SJSA1 (cell line): ENCODE measurements around the gene SYNGR4. TPM values are rescaled to one million over a fixed set of nuclear protein-coding genes. Genes with fewer than 3 reads are reported as not detected.

ENCODE experiments used
- DNase-seq, 2 experiments: peaks; one replicate each; pipeline ENCODE4 v3.0.0-alpha.2; 2015 to 2020; ENCODE audit warnings: low spot score in 2 of 2, low read depth in 1 of 2
- H3K27ac ChIP-seq: fragments of 250-450 bp; sonication (Bioruptor Pico); 2 replicates; pipeline ENCODE4 v1.5.1; 2020; ENCODE audit warnings: mild to moderate bottlenecking, moderate library complexity
- H3K27me3 ChIP-seq: fragments of 250-450 bp; sonication (Bioruptor Pico); replicated peaks from 2 replicates; pipeline ENCODE4 v1.5.1; 2020; ENCODE audit warnings: mild to moderate bottlenecking, moderate library complexity
- H3K36me3 ChIP-seq: fragments of 250-450 bp; sonication (Bioruptor Pico); 2 replicates; pipeline ENCODE4 v1.5.1; 2020; ENCODE audit warnings: mild to moderate bottlenecking
- H3K4me1 ChIP-seq: fragments of 250-450 bp; sonication (Bioruptor Pico); replicated peaks from 2 replicates; pipeline ENCODE4 v1.6.1; 2021; ENCODE audit warnings: mild to moderate bottlenecking
- H3K4me3 ChIP-seq: fragments of 250-450 bp; sonication (Bioruptor Pico); 2 replicates; pipeline ENCODE4 v1.5.1; 2020; ENCODE audit warnings: mild to moderate bottlenecking
- H3K9me3 ChIP-seq: fragments of 250-450 bp; sonication (Bioruptor Pico); replicated peaks from 2 replicates; pipeline ENCODE4 v1.5.1; 2020; ENCODE audit warnings: mild to moderate bottlenecking
- total RNA-seq: library from RNA; depleted of rRNA; stranded (reverse); fragments of >200 nt; shearing (Covaris generic); gene quantifications from 2 replicates; pipeline ENCODE4 v1.2.3, GENCODE V29; 2014

SYNGR4 gene
- total RNA-seq, 1 experiment from 2014 or later, result not detected

DNA sequence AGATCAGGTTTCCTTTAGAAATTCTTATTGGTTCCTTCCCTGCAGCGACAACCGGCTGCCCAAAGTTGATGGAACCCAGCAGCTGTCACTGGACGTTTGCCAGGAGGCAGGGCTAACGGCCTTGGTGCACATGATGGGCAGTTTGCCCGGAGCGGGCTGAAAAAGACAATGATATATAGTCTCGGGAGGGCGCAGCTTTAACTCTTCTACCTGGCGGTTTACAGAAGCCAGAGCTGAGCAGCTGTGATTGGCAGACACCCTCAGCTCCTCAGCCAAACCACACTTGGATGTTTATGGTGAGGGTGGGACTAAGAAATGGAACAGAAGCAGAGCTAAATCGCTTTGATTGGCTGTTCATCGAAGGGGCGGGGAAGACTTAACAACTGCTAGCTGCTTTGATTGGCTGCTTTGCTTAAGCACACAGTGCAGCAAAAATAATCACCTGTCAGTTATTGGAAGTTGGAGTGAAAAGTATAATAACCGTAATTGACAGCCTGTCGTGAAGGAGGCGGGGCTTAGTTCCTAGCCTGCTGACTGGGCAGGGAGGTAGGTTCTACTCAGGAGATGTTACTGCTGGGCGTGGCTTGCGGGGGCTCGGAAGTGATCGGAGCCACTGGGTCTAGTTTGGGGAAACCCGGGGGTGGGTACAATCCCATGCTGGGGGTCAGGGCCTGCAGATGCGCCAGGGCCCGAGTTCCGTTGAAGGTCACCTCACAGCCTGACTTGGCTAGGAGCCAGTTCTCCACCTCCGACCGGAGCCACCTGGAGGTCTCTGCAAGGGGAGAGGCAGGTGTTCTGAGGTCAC lies 31.3 kb upstream of the SYNGR4 start:
- Histone ChIP-seq H3K4me1 (peaks cover 22% of the 10 kb centered on the region), H3K4me3 (peak overlapping the region; percentile 43), H3K27me3 (no peaks in the 10 kb centered on the region), H3K9me3 (no peaks in the 10 kb centered on the region), H3K27ac (no peak overlapping the region), H3K36me3 (peaks cover 37% of the 10 kb centered on the region)
- DNase-seq, result peak; percentile 86 to 87

DNA sequence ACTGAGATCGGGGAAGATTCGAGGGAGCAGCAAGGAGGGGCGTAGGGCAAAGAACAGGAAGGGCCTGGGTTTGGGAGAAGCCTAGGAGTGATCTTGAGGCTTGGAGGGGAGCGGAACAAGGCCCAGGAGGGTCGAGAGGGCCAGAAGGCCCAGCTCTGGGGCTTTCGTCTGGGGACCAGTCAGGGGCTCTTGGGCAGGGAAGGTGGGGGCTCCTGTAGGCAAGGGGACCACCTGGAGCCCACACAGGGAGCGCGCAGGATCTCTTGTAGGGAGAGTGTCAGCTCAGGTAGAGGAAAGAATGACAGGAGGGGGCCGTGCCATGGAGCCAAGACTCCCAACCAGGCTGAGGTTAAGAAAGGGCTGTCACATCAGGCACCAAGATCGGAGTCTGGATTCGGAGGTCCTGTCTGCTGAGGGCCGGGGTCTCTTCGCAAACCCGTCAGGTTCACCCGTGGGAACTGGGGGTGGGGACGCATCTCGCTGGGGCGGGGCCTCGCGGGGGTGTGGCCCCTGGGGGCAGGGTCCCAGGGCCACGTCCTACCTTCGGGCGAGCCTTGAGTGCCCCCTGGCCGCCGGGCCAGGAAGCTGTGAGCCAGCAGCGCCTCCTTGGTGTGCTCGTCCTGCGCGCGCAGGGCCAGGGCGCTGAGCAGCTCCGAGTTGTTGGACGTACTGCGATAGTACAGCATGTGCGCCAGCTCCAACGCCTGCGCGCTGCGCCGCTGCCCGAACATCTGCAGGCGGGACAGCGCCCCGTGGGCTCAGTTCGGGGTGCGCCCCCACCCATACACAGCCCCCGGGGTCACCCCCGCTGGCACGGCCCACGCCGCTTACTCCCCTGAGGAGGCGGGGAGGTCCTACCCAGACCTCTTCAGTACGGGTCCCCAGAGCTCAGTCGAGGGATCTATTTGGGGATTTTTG lies 30.4 kb upstream of the SYNGR4 start:
- Histone ChIP-seq H3K4me1 (peaks cover 22% of the 10 kb centered on the region), H3K27ac (no peak overlapping the region), H3K27me3 (no peaks in the 10 kb centered on the region), H3K9me3 (no peaks in the 10 kb centered on the region), H3K4me3 (peak overlapping the region; percentile 43), H3K36me3 (peaks cover 31% of the 10 kb centered on the region)
- peak; percentile 76 to 93 for DNase-seq

DNA sequence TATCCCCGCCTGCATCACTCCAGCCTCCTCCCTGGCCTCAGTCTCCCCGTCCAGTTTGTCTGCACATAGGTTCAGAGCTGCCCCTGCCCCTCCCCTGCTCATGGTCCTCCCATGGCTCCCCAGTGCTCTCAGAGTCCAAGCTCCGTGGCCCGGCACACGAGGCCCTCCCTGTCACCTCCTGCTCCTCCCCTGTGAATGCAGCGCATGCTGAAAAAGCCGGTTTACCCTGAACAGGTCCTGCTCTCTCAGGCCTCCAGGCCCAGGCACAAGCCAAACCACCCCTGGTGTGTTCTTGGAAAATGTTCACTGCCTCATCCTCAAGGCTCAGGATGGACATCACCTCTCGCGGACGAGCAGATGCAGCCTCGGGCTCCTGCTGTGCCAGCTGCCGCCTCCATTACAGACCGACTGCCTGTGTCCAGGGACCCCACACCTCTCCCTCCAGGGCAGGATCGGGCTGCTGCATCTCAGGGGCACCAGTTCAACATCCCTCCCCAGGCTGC lies 25.9 kb upstream of the SYNGR4 start:
- H3K4me3 ChIP-seq, result no peak overlapping the region
- no peak for DNase-seq
- peaks cover 7% of the 10 kb centered on the region for H3K4me1 ChIP-seq
- no peaks in the 10 kb centered on the region for H3K9me3 ChIP-seq
- no peaks in the 10 kb centered on the region for H3K27me3 ChIP-seq
- no peaks in the 10 kb centered on the region for H3K36me3 ChIP-seq
- H3K27ac ChIP-seq, result no peak overlapping the region

DNA sequence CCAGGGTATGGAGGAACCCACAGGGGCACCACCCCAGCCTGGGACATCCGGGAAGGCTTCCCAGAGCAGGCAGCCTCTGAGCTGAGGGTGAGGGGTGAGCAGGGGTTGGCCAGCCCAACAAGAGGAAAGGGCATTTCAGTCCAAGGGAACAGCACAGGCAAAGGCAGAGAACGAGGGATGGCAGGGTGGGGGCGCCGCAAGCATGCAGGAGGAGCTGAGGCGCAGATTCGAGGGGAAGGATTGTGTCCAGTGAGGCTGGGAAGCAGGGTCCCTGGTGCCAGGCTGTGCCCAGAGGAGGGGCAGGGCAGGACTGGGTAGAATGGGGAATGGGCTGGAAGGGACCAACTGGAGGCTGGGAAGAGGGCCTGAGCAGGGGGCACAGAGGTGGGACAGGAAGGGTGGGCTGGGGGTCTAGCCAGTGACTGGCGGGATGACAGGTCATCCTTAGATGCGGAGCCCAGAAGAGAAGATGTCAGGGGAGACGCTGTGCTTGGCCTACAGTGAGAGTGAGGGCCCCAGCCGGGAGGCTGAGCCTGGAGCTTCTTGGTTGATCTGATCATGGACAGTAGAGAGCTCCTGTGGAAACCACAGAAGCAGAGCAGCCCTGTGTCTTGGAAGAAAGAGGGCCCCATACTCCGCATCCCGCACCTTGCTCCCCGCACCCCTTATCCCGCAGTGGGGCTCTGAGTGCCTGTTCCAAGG lies 25.2 kb upstream of the SYNGR4 start:
- H3K27ac ChIP-seq, result no peak overlapping the region
- no peaks in the 10 kb centered on the region for H3K36me3 ChIP-seq
- H3K4me1 ChIP-seq, result peaks cover 3% of the 10 kb centered on the region; the same call in 1 of the 2 replicates
- DNase-seq, result no peak
- H3K4me3 ChIP-seq, result no peak overlapping the region
- H3K27me3 ChIP-seq, result no peaks in the 10 kb centered on the region
- H3K9me3 ChIP-seq, result no peaks in the 10 kb centered on the region

DNA sequence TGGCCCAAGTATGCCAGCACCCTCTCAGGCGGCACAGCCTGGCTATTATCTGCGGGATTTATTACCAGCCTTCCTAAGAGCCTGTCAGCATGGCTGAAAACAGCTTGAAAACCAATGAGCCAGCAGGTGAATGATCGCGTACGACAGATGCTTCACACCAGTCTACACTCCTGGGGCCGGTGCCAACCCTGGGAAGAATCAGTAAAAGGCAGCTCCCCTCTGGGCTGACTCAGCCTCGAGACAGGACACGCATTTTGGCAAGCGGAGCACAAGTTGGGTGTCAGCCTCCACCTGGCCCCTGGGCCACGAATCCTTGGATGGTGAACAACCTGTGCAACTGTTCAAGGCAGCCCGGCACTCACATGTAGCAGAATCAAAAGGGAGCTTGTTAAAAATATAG lies 23.2 kb upstream of the SYNGR4 start:
- H3K4me3 ChIP-seq, result no peak overlapping the region
- no peak for DNase-seq
- no peak overlapping the region for H3K27ac ChIP-seq
- H3K36me3 ChIP-seq, result no peaks in the 10 kb centered on the region
- no peaks in the 10 kb centered on the region for H3K9me3 ChIP-seq
- no peaks in the 10 kb centered on the region for H3K4me1 ChIP-seq
- H3K27me3 ChIP-seq, result no peaks in the 10 kb centered on the region

DNA sequence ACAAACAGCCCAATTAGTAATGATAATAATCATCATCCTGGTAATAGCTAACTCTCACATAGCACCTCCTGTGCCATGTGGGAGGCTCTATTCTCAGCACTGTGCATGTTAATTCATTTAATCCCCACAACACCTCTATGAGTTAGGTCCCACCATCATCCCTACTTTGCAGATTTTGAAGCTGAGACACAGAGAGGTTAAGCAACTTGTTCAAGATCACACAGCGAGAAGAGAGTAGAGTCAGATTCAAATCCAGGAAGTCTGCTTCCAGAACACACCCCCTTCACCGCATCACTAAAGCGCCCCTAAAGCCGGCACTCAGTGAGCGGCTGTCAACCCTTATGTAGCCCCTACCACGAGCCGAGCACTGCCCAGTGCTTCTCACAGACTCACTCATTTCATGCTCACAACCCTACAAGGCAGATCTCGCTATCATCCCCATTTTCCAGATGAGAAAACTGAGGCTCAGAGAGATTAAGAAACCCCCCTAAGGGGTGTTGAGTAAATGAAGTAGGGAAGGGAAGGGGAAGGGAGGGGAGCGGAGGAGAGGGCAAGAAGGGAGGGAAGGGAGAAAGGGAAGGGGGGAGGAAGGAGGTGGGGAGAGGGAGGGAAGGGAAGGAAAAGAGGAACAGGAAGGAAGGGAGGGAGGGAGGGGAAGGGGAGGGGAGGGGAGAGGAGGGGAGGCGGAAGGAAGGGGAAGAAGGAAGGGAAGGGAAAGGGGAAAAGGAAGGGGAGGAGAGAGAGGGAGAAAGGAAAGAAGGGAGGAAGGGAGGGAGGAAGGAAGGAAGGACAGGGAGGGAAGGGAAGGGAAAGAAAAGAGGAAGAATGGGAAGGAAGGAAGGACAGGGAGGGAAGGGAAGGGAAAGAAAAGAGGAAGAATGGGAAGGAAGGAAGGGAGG lies 22.4 kb upstream of the SYNGR4 start:
- Histone ChIP-seq H3K9me3 (no peaks in the 10 kb centered on the region), H3K4me1 (no peaks in the 10 kb centered on the region), H3K27ac (no peak overlapping the region), H3K36me3 (no peaks in the 10 kb centered on the region), H3K4me3 (no peak overlapping the region), H3K27me3 (no peaks in the 10 kb centered on the region)
- no peak for DNase-seq

- Histone ChIP-seq H3K27ac (no peak overlapping the region), H3K4me3 (no peak overlapping the region), H3K27me3 (no peaks in the 10 kb centered on the region), H3K9me3 (no peaks in the 10 kb centered on the region), H3K36me3 (no peaks in the 10 kb centered on the region), H3K4me1 (no peaks in the 10 kb centered on the region)
- no peak for DNase-seq
These were observed 21.8 kb upstream of the SYNGR4 start for GRCh38 chr19:48342414-48342738.

GRCh38 chr19:48342841-48343540 lies 21.2 kb upstream of the SYNGR4 start:
- H3K27ac ChIP-seq, result no peak overlapping the region
- H3K4me3 ChIP-seq, result no peak overlapping the region
- H3K36me3 ChIP-seq, result no peaks in the 10 kb centered on the region
- H3K27me3 ChIP-seq, result no peaks in the 10 kb centered on the region
- no peaks in the 10 kb centered on the region for H3K9me3 ChIP-seq
- no peak for DNase-seq
- no peaks in the 10 kb centered on the region for H3K4me1 ChIP-seq

DNA sequence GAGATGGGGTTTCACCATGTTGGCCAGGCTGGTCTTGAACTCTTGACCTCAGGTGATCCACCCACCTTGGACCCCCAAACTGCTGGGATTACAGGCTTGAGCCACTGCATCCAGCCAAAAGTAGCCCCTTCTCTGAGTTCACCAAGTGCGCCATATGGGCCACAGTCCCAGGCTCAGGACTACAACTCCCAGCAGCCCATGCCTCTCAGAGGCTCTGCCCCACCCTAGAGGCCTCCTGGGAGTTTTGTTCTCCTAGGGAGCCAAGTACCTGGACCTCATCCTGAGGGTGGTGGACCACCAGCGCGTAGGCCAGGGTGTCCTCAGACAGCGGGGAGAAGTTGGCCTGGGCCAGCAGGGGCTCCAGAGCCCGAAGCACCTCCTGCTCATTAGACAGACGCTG lies 19.3 kb upstream of the SYNGR4 start:
- Histone ChIP-seq H3K36me3 (no peaks in the 10 kb centered on the region), H3K4me1 (no peaks in the 10 kb centered on the region), H3K27me3 (no peaks in the 10 kb centered on the region), H3K4me3 (no peak overlapping the region), H3K9me3 (no peaks in the 10 kb centered on the region), H3K27ac (no peak overlapping the region)
- DNase-seq, result no peak

- no peak overlapping the region for H3K4me3 ChIP-seq
- no peaks in the 10 kb centered on the region for H3K36me3 ChIP-seq
- DNase-seq, result no peak
- no peak overlapping the region for H3K27ac ChIP-seq
- no peaks in the 10 kb centered on the region for H3K4me1 ChIP-seq
- H3K27me3 ChIP-seq, result no peaks in the 10 kb centered on the region
- no peaks in the 10 kb centered on the region for H3K9me3 ChIP-seq
These were observed 18.0 kb upstream of the SYNGR4 start for GRCh38 chr19:48346191-48346590.

DNA sequence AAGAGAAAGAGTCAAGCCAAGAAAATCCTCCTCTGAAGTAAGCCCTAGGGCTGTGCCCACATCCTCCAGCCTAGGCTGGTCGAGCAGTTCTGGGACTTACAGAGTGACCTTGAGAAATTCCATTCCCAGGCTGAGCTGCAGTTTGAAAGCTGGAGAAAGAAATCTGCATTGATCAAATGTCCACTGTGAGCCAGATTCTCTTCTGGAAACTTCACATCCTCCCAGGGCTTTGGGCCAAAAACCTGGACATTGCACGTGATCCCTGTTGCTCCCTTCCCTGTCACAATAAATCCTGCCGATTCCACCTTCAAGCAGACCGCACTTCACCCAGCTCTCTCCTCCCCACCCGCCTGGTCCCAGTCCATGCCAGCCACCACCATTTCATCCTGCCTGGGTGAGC lies 16.1 kb upstream of the SYNGR4 start:
- Histone ChIP-seq H3K27ac (no peak overlapping the region), H3K36me3 (no peaks in the 10 kb centered on the region), H3K4me3 (no peak overlapping the region), H3K27me3 (no peaks in the 10 kb centered on the region), H3K4me1 (no peaks in the 10 kb centered on the region), H3K9me3 (no peaks in the 10 kb centered on the region)
- no peak for DNase-seq

DNA sequence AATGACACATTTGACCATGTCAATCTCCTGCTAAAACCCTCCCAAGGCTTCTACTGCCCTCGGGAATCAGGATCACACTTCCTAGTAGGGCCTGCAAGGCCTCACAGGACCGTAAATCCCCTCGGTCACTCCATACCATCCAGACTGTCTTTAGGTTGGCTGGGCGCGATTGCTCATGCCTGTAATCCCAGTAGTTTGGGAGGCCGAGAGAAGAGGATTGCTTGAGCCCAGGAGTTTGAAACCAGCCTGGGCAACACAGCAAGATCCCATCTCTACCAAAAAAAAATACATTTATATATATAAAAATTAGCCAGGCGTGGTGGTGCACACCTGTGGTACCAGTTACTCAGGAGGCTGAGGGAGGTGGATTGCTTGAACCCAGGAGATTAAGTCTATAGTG lies 15.4 kb upstream of the SYNGR4 start:
- H3K9me3 ChIP-seq, result no peaks in the 10 kb centered on the region
- no peak overlapping the region for H3K4me3 ChIP-seq
- H3K36me3 ChIP-seq, result no peaks in the 10 kb centered on the region
- DNase-seq, result no peak
- H3K27ac ChIP-seq, result no peak overlapping the region
- no peaks in the 10 kb centered on the region for H3K4me1 ChIP-seq
- no peaks in the 10 kb centered on the region for H3K27me3 ChIP-seq
